HL-60 (cell line): ENCODE measurements around the gene TENM4.

Experiments
- GABPA ChIP-seq: IDR thresholded peaks from 2 replicates; pipeline ENCODE4 v1.6.1; 2012; ENCODE audit warnings: low read depth
- TF ChIP-seq, protein P1 (sequence below): IDR thresholded peaks from one replicate; pipeline ENCODE4 v1.5.1; 2011; ENCODE audit warnings: low read length, control low read depth, inconsistent platforms; ENCODE audit not compliant: insufficient read depth

GRCh38 chr11:78910322-78910721 is 530.5 kb downstream of the TENM4 start:
- TF ChIP-seq, protein P1, sequence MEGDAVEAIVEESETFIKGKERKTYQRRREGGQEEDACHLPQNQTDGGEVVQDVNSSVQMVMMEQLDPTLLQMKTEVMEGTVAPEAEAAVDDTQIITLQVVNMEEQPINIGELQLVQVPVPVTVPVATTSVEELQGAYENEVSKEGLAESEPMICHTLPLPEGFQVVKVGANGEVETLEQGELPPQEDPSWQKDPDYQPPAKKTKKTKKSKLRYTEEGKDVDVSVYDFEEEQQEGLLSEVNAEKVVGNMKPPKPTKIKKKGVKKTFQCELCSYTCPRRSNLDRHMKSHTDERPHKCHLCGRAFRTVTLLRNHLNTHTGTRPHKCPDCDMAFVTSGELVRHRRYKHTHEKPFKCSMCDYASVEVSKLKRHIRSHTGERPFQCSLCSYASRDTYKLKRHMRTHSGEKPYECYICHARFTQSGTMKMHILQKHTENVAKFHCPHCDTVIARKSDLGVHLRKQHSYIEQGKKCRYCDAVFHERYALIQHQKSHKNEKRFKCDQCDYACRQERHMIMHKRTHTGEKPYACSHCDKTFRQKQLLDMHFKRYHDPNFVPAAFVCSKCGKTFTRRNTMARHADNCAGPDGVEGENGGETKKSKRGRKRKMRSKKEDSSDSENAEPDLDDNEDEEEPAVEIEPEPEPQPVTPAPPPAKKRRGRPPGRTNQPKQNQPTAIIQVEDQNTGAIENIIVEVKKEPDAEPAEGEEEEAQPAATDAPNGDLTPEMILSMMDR, result no peak
- no peak for TF ChIP-seq GABPA
